GM18502 (cell line): Measurements from ENCODE around the gene PPP2R2B.
A peak's percentile ranks its signal among the peaks of the same experiment; 100 is the strongest.

Experiments used
- ATAC-seq: cut with Tn5 transposase; IDR thresholded peaks from one replicate; pipeline ENCODE4 v1.9.1; 2021; ENCODE audit warnings: mild to moderate bottlenecking; ENCODE audit not compliant: unreplicated experiment, poor library complexity

Gene PPP2R2B

GRCh38 chr5:146878476-146879172, at the start of gene PPP2R2B:
TSS of gene PPP2R2B (minus strand) at chr5:146878757.
- ATAC-seq = peak; percentile 55

- ATAC-seq = no peak
Measured at GRCh38 chr5:146924132-146924531, 45.6 kb upstream of the PPP2R2B start.

GRCh38 chr5:146921225-146921624, 42.7 kb upstream of the PPP2R2B start:
- ATAC-seq = no peak

- no peak for ATAC-seq
Measured at GRCh38 chr5:146920351-146920881, 41.9 kb upstream of the PPP2R2B start.

- no peak for ATAC-seq
Measured at GRCh38 chr5:146919304-146919703, 40.7 kb upstream of the PPP2R2B start.

GRCh38 chr5:146917931-146918330, 39.4 kb upstream of the PPP2R2B start:
- ATAC-seq = no peak

- no peak for ATAC-seq
Measured at GRCh38 chr5:146912874-146913273, 34.3 kb upstream of the PPP2R2B start.

GRCh38 chr5:146910239-146910638, 31.7 kb upstream of the PPP2R2B start:
- ATAC-seq = no peak

- no peak for ATAC-seq
Measured at GRCh38 chr5:146909255-146910068, 30.9 kb upstream of the PPP2R2B start.

GRCh38 chr5:146906803-146907202, 28.2 kb upstream of the PPP2R2B start:
- ATAC-seq = no peak

GRCh38 chr5:146904890-146905289, 26.3 kb upstream of the PPP2R2B start:
- no peak for ATAC-seq

GRCh38 chr5:146903789-146904188, 25.2 kb upstream of the PPP2R2B start:
- ATAC-seq = no peak

- ATAC-seq = no peak
Measured at GRCh38 chr5:146902471-146902870, 23.9 kb upstream of the PPP2R2B start.

- ATAC-seq = no peak
Measured at GRCh38 chr5:146897061-146897460, 18.5 kb upstream of the PPP2R2B start.

GRCh38 chr5:146894753-146895521, 16.4 kb upstream of the PPP2R2B start:
- no peak for ATAC-seq

- ATAC-seq = no peak
Measured at GRCh38 chr5:146893991-146894390, 15.4 kb upstream of the PPP2R2B start.

- ATAC-seq = no peak
Measured at GRCh38 chr5:146892231-146892630, 13.7 kb upstream of the PPP2R2B start.

GRCh38 chr5:146891511-146891910, 13.0 kb upstream of the PPP2R2B start:
- no peak for ATAC-seq

- ATAC-seq = no peak
Measured at GRCh38 chr5:146890731-146891440, 12.3 kb upstream of the PPP2R2B start.

GRCh38 chr5:146890066-146890465, 11.5 kb upstream of the PPP2R2B start:
- ATAC-seq = no peak
